Prostate gland (tissue), 2 donors: ENCODE results near the gene DENND4C. TPM values are rescaled to one million over a fixed set of nuclear protein-coding genes. Genes with fewer than 3 reads are reported as not detected.

Source experiments
- DNase-seq: peaks from one replicate; pipeline ENCODE4 v3.0.0-alpha.2; 2019; ENCODE audit warnings: low spot score
- H3K27ac ChIP-seq, 2 donors: fragments of 200-600 bp; sonication (generic); 2 replicates each; pipeline ENCODE4 v1.5.1; 2017 to 2019
- H3K27me3 ChIP-seq: fragments of 200-600 bp; sonication (generic); replicated peaks from 2 replicates; pipeline ENCODE4 v1.5.1; 2019; ENCODE audit not compliant: insufficient read depth
- H3K36me3 ChIP-seq, 2 donors: fragments of 200-600 bp; sonication (generic); 1 replicate in 1 of 2; 2 replicates in 1 of 2; pipeline versions ENCODE4 v1.5.1 to v1.8.1; 2017 to 2019
- H3K4me1 ChIP-seq: fragments of 200-600 bp; sonication (generic); replicated peaks from 2 replicates; pipeline ENCODE4 v1.5.1; 2019
- H3K4me3 ChIP-seq, 2 donors: fragments of 200-600 bp; sonication (generic); 2 replicates each; pipeline ENCODE4 v1.5.1; 2017 to 2019
- H3K9me3 ChIP-seq: fragments of 200-600 bp; sonication (generic); 2 replicates; pipeline ENCODE4 v1.5.1; 2017
- POLR2A ChIP-seq: fragments of 450-650 bp; IDR thresholded peaks from one replicate; pipeline ENCODE4 v1.6.1; 2016; ENCODE audit warnings: antibody characterized with exemption, mild to moderate bottlenecking
- POLR2AphosphoS5 ChIP-seq: sonication (generic); formaldehyde crosslinking; IDR thresholded peaks from one replicate; pipeline ENCODE4 v1.6.1; 2017; ENCODE audit warnings: antibody characterized with exemption
- WGBS: methylation state at CpG from one replicate; pipeline ENCODE4 v1.1.5; 2018; 5-methylcytosine and 5-hydroxymethylcytosine counted together
- intact Hi-C: fragments of 100-400 bp; cut with DNase I; formaldehyde crosslinking; loops from one replicate; pipeline ENCODE4 v1.14.2; 2022
- total RNA-seq, 2 donors: library from RNA; depleted of rRNA; stranded (reverse); fragments of >200 nt; gene quantifications; one replicate each; pipeline ENCODE4 v1.1.0, GENCODE V29; 2016
- TF ChIP-seq, protein P1 (sequence below), 4 experiments: fragments of 200-600 bp in 2 of 4; fragments of 450-650 bp in 2 of 4; sonication (generic) in 2 of 4; IDR thresholded peaks; 1 replicate in 3 of 4; 2 replicates in 1 of 4; pipeline ENCODE4 v1.5.1; 2016 to 2019; ENCODE audit warnings: antibody characterized with exemption in 4 of 4, mild to moderate bottlenecking in 2 of 4, moderate library complexity in 2 of 4

DENND4C gene
- total RNA-seq, 2 donors from 2014 or later, result 71.4 to 104 TPM

DNA sequence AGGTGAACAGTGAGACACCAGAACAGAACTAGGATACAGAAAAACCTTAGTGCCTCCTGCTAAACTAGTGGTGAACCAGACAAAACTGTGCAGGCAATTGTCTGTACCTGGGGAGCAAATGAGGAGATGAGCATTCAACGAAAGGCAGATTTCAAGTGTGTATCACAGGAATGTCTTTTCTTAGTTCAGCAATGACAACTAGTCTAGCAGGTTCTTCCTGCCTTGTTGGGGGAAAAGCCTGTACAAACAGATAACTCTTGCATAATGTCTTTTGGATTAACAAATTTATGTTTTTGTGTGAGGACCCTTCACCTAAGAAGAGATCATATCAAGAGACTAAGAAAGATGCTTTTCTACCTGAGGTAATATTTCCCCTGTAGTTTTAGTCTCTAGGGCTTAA is 21.8 kb upstream of the DENND4C start:
- H3K4me3 ChIP-seq, result no peak overlapping the region
- no peaks in the 10 kb centered on the region for H3K4me1 ChIP-seq
- no peaks in the 10 kb centered on the region for H3K27me3 ChIP-seq
- intact Hi-C loops, result no loop called here
- TF ChIP-seq, protein P1, sequence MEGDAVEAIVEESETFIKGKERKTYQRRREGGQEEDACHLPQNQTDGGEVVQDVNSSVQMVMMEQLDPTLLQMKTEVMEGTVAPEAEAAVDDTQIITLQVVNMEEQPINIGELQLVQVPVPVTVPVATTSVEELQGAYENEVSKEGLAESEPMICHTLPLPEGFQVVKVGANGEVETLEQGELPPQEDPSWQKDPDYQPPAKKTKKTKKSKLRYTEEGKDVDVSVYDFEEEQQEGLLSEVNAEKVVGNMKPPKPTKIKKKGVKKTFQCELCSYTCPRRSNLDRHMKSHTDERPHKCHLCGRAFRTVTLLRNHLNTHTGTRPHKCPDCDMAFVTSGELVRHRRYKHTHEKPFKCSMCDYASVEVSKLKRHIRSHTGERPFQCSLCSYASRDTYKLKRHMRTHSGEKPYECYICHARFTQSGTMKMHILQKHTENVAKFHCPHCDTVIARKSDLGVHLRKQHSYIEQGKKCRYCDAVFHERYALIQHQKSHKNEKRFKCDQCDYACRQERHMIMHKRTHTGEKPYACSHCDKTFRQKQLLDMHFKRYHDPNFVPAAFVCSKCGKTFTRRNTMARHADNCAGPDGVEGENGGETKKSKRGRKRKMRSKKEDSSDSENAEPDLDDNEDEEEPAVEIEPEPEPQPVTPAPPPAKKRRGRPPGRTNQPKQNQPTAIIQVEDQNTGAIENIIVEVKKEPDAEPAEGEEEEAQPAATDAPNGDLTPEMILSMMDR (IDR thresholded peaks at IDR 0.05), result no peak
- TF ChIP-seq POLR2AphosphoS5, result peak; percentile 79
- no peak for TF ChIP-seq POLR2A
- H3K27ac ChIP-seq, result peak overlapping the region; percentile 30 to 46
- H3K36me3 ChIP-seq, result no peaks in the 10 kb centered on the region
- no peaks in the 10 kb centered on the region for H3K9me3 ChIP-seq
- DNase-seq, result peak; percentile 50
- WGBS, result 32% methylated on average over 1 of the region's 1 CpG

DNA sequence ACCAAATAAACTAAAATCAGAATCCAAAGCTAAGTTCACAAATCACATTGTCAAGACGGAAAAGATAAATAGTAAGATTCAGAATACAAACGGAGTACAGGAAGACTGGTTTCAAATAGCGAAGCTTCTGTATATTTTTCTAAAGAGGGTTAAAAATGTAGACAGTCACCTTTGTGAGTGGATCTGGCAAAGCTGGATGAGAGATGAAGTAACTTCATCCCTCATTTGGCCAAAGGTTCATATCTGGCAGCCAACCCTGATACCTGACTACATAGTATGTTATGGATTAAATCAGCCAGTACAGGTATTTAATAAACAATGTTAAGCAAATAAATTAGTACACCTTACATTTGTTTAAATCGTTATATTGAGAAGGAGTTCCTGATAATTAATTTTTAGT is 21.3 kb upstream of the DENND4C start:
- Histone ChIP-seq H3K4me1 (no peaks in the 10 kb centered on the region), H3K36me3 (no peaks in the 10 kb centered on the region), H3K4me3 (no peak overlapping the region), H3K9me3 (no peaks in the 10 kb centered on the region), H3K27ac (peak overlapping the region; percentile 30 to 46), H3K27me3 (no peaks in the 10 kb centered on the region)
- TF ChIP-seq, protein P1 (IDR thresholded peaks at IDR 0.05), result no peak
- TF ChIP-seq POLR2AphosphoS5 (no peak), POLR2A (no peak)
- intact Hi-C loops, result no loop called here
- 12% methylated on average over 4 of the region's 4 CpGs for WGBS
- DNase-seq, result no peak

DNA sequence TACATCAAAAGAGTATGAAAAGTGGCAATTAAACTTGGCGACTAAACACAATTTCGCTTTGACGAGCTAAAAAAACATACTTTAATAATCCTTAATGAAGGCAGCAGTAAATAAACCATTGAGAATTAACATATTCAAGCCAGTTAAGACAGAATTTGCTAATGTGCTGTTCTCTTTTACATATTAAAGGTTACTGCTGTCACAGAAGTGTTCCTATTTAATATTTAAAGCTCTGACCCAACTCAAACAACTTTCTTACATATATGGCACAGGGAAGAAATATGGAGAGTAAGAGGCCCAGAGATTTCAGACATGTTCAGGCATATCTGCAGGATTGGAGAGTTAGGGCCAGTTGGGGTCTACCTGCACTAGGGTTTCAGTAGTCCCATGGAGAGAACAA is 16.7 kb upstream of the DENND4C start:
- WGBS, result 96% methylated on average over 3 of the region's 3 CpGs
- intact Hi-C loops, result no loop called here
- no peak for DNase-seq
- Histone ChIP-seq H3K4me1 (no peaks in the 10 kb centered on the region), H3K36me3 (no peaks in the 10 kb centered on the region), H3K27ac (no peak overlapping the region), H3K4me3 (no peak overlapping the region), H3K27me3 (no peaks in the 10 kb centered on the region), H3K9me3 (no peaks in the 10 kb centered on the region)
- TF ChIP-seq POLR2AphosphoS5 (no peak), POLR2A (no peak)
- TF ChIP-seq, protein P1 (IDR thresholded peaks at IDR 0.05), result no peak

DNA sequence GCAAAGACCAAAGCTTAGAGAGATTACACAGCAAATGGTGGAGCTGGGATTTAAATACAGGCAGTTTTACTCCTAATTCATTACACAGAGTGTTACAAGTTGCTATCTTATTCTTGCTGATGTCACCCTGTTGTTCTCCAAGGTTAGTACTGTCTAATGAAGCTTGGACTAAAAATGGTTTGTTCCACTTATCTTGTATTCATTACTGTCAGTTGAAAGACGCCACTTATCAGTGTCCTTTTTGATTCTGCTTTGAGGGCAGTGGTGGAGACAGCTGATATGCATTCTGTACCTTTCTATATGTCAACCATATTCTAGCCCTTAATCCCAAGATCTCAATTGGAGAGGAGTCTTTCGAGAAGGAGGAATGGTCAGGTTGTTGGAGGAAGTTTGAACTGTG is 14.0 kb upstream of the DENND4C start:
- 91% methylated on average over 2 of the region's 2 CpGs for WGBS
- no peaks in the 10 kb centered on the region for H3K4me1 ChIP-seq
- no peaks in the 10 kb centered on the region for H3K36me3 ChIP-seq
- DNase-seq, result no peak
- no peaks in the 10 kb centered on the region for H3K9me3 ChIP-seq
- no peak for TF ChIP-seq POLR2AphosphoS5
- TF ChIP-seq, protein P1 (IDR thresholded peaks at IDR 0.05), result no peak
- no peaks in the 10 kb centered on the region for H3K27me3 ChIP-seq
- intact Hi-C loops, result no loop called here
- H3K27ac ChIP-seq, result no peak overlapping the region
- no peak overlapping the region for H3K4me3 ChIP-seq

DNA sequence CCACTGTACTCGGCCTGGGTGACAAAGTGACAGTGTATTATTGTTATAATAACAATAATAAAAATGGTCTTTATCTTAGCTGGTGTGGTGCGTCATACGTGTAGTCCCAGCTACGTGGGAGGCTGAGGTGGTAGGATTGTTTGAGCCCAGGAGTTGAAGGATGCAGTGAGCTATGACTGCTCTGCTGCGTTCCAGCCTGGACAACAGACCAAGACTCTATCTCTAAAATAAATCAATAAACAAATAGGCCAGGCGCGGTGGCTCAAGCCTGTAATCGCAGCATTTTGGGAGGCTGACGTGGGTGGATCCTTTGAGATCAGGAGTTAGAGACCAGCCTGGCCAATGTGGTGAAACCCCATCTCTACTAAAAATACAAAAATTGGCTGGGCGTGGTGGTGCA is 9.2 kb upstream of the DENND4C start:
- intact Hi-C loops, result no loop called here
- Histone ChIP-seq H3K27ac (no peak overlapping the region), H3K27me3 (no peaks in the 10 kb centered on the region), H3K36me3 (no peaks in the 10 kb centered on the region), H3K9me3 (no peaks in the 10 kb centered on the region), H3K4me1 (no peaks in the 10 kb centered on the region), H3K4me3 (no peak overlapping the region)
- 78% methylated on average over 10 of the region's 10 CpGs for WGBS
- no peak for DNase-seq
- TF ChIP-seq, protein P1 (IDR thresholded peaks at IDR 0.05), result no peak
- TF ChIP-seq POLR2AphosphoS5, result no peak
- no peak for TF ChIP-seq POLR2A
